ENCODE measurements around the gene PPP1R1C.

PPP1R1C gene

DNA sequence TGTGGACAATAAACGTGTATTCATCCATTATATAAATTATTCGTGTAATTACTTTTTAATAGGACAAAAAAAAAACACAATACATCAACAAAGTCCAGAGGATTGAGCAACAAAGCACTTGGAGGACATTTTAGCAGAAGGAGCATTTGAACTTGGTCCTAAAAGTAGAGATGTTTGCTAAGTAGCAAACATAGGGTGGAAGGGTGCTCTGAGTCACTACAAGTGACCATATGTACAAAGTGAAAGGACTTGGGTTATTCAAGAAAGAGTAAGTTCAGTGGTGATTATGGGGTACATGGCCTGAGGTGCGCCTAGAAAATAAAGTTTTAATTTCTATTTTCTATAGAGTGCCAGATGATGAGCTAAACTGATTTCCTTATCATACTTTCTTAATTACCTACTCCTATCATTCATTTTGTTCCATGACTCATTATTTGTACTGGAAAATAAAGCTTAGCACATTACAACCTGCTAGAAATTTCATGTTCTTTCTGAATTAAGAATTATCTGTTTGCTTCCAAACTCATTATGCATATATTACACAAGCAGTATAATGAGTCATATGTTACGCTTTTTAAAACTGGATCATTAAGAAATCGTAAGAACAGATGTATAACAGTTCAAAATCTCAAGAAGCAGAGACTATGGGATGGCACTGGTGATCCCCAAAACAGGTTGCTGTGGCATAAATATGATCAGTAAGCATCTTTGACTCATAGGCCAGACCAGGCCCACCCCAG lies 13.1 kb upstream of the PPP1R1C start:
- DNase-seq: no peak

DNA sequence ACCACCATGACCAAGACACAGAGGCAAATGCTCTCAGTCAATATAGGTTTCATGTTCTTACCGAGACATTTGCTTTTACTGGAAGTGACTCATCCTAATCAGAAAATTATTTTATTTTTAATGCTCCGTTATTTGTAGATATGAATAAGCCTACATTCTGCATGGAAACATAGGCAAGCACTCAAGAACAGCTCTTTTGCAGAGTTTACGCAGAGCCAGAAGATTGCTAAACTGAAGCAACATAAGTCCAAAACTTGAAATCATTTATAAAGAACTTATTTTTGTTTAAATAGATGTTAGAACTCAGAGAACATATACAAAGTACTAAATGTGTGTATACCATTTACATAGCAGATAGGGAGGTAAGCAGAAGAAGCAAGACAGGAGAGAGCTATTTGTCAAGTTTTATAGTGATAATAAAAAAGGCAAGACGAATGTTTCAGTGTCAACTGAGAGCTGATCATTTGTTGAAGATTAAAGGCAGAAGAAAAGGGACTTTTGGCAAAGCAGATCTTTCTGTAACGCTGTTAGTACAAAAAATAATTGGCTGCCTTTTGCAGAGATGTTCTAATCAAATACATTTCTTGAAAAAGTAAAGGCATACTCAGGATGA lies 12.4 kb upstream of the PPP1R1C start:
- no peak for DNase-seq

DNA sequence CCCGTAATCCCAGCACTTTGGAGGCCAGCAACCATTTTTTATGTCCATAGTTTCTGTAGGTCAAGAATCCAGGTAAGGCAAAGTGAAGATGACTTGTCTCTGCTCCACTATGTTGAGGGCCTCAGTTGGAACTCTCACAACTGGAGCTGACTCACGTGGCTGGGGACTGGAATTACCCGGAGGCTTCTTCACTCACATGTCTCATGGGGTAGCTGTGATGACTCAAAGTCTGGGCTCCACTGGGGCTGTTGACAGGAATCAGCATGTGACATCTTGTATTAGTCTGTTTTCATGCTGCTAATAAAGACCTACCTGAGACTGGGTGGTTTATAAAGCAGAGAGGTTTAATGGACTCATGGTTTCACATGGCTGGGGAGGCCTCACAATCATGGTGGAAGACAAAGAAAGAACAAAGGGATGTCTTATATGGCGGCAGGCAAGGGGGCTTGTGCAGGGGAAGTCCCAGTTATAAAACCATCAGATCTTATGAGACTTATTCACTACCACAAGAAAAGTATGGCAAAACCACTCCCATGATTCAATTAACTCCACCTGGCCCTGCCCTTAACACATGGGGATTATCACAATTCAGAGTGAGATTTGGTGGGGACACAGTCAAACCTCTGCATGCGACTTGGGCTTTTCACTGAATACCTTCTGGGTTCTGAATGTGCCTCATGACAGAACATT lies 7.8 kb upstream of the PPP1R1C start:
- DNase-seq: no peak

DNA sequence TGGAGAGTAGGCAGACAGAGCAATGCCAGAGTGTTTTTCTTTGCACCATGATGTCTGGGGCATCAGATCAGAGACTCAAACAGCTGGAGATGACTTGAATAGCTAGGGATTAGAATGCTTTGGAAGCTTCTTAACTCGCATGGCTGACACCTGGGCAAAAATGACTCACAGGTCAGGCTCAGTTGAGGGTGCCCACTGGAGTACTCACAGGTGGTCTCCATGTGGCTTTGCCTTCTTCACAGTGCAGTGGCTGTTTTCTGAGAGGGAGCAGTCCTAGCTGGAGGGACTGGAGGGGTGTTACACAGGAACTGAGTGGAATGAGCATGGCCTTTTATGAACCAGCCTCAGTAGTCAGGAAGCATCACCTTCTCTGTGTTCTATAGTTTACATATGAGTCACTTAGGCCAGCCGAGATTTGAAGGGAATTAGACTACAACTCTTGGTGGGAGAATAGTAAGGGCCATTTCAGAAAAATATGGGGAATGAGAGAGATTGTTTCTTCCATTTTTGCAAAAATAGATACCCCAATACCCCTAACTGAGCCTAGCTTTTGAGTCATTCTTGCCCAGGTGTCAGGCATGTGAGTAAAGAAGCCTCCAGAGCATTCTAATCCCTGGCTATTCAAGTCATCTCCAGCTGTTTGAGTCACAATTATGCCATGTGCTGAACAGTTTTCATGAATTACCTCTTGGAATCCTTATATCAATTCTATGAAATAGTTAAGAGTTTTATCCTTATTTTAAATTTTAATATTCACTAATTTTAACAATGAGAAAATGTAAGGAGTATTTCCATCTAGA lies 7.1 kb upstream of the PPP1R1C start:
- no peak for DNase-seq

DNA sequence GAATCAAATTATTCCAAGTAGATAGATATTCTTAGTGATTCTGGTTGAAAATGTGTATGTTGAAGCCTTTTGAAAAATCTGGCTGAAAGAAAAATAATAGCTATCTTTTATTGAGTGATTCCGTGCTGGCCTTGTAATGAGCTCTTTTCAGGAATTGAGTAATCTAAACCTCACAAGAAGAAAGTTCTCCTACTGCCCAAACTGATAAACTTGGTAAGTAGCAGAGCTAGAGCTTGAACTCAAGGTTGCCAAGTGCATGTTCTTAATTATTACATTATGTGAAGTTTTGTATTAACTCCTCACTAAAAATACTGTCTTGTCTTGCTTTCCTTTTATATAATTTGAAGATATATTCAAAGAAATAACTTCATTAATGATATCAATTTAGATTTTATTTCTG lies 1.6 kb upstream of the PPP1R1C start:
- DNase-seq: no peak

DNA sequence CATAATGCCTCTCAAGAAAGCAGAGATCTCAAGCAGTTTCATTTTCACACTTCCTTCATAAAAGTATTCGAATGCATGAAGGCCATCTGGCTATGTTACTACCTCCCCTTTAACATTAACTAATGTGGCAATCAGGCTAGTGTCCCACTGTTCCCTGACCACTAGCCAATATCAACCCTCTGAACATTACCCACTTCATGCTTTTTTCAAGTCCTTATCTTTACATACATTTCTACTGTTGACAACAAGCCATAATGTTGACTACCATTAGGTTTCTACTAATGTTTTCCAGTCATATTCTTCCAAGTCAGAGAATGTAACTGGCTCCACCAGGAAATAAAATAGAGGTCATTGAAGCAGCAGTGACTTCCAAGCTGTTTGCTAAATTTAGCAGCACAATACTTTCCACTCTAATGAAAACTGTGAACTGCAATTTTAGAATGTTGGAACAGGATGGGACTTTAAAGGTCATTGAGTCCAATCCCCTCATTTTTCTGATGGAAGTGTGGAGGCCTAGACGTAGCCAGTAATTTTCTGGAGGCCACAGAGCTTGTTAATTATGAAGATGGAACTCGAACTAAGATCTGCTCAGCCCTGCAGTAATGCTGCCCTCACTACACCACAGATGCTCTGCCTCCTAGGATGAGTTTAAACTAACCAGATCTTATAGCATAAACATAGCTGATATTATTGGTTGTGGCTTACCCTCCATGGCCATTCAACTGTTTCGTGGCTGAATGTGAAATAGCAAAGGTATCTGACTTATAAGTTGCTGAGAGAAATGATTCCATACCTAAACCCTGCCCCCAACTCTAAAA lies 630 bp upstream of the PPP1R1C start:
- DNase-seq: no peak

DNA sequence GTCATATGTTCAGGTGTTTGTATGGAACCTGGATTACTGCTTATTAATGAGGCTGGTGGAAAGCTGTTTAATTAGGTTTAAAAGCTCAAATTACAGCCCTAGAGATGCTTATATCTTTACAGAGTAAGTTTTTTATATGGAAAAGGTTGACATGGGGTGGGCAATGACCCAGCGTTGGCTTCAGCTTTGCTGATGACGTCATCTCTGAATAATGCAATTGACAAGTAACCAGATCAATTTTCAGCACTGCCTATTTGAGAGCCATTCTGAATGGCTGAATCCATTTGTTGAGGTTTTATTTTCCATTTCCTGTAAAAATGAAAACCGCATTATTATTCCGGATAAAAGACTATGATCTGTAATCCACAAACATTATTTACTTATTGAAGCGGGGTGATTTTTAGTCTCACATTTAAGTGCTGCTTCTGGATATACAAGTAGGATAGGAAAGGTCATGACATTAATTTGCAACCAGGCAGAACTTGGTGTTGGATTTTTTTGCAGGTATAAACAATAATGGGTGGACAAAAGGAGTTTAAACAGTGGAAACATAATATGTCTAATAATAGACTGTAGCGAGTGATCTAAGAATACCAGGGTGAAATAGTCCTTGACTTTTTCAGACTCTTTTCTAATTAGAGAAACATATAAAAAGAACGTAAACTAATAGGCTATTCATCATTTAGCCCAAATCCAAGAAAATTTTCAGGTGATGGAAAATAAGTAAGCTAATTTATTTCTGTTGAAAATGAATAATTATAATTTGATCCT lies 2.7 kb downstream of the PPP1R1C start:
- DNase-seq: no peak

DNA sequence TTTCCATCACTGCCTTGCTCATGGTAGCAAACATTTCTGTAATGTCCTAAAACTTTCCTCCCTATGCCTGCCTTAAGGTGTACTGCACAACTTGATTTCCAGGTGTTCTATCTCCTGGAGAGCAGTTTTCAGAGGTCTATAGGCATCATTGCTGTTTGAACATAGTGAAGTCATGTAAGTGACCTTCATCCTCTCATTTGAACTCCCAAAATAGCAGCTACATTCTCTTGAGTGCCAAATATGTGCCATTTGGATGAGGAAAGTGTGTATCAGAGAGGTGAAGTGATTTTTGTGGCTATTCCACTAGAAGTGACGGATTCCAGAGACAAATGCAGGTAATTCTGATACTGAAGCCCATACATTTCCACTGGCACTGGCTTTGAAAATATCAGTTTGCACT lies 3.4 kb downstream of the PPP1R1C start:
- DNase-seq: no peak

DNA sequence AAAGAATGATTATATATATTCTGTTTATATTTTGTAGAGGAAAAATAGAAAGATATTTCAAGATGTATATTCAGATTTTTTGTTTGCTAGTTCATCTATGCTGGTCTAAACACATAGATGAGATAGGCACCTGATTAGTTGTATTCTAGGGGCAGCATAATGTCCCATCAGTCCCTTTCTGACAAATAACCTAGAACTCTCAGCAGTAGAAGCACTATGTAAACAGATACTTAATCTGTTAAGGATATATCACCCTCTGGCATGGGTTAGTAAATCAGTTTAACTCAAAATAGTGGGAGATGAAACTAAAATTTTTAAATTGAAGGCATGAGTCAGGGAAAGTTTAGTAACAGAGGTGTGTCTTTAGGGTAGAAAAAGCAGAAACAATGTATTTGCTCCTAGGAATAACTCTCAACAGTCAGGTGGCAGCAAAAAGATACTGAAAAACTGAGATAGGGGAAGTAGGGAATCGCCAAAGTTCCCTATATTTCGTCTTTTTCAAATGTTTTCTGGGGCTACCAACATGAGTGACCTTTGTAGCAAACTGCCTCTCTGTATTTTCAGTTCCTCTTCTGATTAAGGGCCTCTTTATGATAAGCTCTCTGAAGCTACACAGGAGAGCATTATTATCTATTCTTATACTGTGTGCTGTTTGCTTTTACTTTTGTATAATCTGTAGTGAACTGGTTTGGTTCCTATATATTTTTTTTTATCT lies 5.7 kb downstream of the PPP1R1C start:
- DNase-seq: no peak

DNA sequence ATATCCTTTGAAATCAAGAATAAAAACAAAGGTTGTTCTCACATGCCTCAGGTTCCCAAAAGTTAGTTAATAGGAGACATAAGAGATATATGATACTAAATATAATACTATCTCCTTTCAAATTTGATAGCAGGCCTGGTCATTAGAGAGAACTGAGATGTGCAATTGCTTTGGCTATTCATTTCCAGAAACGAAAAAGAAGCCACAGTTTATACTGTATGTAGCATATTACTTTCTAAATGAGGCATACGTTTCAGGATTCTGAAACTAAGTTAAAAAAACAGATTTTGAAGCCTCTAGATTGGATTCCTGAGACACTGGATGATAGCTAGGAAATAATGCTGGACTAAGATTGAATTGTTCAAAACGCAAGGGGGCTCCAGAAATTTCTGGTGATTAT lies 7.1 kb downstream of the PPP1R1C start:
- DNase-seq: no peak

DNA sequence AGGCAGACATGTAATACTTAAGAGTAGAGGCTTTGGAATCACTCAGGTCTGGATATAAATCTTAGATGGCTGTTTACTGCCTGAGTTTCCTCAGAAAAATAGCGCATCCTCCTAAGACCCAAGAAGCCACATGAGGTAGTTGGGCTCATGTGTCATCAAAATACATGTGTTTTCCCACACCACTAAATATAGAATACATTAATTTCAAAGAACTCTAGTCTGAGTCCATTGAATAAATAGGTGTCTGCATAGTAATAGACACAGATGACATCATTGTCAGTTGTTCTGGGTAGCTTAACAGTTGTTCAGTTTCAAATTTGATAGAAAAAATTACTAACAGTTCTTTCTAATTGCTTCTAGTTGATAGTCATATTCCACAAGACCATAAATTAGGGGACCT lies 9.6 kb downstream of the PPP1R1C start:
- no peak for DNase-seq

DNA sequence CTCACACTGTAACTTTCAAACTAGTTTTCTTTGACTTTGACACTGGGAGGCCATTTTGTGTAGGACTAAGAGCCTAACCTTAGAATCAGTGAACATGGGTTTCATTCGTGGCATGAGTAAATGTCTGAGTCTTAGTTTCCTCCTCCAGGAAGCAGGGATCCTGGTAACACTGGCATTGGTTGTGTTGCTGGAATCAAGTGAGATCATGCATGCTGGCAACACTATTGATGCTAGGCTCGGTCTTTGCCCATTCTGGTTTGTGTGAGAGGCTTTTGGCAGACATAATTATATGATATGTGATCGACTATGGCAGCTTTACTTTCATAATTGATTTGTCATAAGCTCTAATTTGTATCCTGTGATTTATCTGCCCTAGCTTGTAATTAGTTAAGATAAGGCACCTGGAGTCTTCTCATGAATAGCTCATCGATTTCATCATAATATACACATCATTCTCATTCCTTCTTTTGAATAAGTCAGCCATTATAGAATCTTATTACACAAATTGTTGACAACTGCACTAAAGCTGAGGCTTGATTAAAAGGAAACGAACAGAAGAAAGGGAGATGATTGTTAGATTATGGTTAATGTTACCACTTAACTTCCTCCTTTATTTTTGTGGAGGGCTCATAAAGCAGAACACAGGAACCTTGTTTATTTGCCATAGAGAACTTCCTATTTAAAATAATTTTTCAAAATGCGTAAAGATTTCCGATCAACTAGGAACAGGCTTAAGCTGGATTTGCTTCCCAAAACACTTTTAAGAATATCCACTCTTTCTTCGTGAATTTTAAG lies 12.6 kb downstream of the PPP1R1C start:
- peak; percentile 90 for DNase-seq

DNA sequence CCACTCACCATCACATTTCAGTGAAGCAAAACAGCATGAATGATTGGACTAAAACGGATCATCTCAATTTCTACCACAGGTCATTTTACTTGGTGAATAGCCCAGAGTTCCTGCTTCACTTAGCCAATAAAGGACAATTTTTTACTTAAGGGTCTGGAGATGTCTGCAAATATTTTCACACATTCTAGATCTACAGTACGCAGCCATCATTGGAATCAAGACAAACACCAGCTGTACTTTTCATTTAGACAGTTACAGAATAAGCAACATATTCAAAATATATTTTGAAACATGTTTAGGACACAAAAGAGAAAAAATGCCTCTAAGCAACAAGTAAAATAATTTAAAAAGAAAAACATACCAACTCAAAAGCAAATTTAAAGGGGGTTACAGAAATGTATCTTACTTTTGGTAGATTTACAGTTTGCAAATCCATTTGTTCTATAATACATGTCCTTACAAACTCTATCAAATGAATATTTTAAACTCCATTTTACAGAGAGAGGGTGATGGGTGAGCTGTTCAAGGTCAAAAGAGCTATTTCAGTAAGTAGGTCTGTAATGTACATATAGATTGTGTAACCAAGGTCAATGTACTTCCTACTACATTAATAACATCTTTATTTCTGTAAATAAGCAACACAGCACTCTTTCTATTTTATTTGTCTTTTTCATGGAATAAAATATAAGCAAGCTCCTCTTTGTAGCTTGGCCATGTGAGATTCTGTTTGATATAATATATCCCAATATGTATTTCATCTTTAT lies 13.4 kb downstream of the PPP1R1C start:
- peak; percentile 85 for DNase-seq

DNA sequence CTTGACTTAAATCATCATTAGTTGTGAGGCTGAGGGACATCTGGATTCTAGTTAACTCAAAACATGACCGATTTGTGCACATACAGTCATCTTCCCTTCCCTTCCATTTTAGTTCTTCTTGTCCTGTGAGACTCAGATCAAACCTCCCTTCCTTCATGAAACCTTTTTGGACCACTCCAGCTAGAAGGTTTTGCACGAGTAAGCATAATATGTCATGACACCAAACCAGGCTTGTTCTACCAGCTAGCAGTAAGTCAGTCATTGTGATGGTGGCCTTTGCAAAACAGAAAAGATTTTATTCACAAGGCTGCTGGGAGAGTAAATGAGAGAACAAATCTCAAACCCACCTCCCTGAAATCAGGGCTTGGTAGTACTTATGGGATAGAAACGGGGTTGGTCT lies 14.3 kb downstream of the PPP1R1C start:
- DNase-seq: no peak

DNA sequence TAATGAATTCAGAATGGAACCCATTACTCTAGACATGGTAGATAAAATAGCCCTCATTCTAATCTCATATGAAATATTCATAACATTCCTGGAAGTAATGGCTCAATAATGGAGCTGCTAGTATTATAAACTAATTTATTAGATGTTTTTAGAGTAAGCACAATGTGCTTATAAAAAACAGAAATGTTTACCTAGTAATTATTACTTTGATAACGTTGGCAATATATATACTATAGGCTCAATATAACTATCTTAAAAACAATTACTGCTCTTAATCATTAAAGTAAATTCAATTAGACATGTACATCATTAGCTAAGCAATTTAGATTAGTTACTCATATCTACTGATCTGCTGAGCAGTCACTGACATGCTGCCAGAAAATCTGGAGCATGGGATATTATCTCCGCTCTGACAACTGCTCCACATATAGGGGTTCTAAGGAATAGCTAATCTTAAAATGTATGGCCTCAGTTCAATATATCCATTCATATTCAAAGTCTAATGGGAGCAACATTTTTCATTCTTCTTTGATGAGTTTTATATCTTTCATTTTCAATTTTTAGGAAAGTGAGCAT lies 19.4 kb downstream of the PPP1R1C start:
- no peak for DNase-seq

DNA sequence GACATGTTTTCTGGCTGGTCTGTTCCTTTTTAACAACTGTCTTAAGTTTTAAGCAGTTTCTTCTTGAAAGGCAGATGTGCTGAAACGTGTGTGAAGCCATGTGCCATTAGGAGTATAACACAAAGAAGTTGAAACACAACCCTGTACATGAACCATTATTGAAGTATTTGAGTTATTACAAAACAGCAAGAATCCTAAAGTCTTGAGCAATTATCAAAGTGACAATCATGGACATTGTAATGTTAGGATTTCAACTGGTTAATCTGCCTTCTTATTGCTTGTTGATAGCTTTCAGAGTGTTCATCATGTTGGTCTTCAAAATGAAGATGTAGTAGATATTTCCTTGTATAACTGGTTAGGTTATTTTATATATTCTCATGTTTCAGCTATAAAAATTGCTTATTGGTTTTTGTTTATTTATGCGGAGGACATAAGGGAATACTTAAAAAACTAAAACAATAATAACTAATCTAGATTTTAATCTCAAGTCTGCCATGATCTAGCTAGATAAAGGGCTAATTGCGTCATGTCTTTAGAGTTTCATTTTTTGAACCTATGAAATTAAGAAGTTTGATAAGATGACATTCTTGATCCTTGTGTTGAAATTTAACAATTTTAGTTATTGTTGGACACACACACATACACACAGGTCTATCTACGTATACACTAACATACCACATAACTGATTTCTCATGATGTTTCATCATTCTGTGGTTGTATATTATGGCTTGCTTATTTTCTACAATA lies 21.1 kb downstream of the PPP1R1C start:
- no peak for DNase-seq

DNA sequence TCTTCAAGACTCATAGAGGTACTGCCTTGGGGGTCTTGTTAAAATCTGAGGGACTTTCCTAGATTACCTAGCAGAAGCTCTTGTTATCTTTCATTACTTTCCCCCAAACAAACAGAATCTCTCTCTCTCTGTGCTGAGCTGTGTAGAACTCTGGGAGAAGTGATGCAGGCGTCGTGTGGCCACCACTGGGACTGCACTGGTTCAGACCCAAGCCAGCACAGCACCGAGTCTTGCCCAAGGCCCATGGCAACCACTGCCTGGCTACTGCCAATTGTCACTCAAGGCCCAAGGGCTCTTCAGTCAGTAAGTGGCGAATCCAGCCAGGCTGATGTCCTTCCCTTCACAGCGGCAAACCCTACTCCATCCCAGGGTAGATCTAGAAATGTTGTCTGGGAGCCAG lies 28.6 kb downstream of the PPP1R1C start:
- no peak for DNase-seq

Measured in NCI-H1092 treated with DMSO at 0.1 percent for 48 hours (cell line).